ENCODE results near the gene CALCOCO1. TPM values are rescaled to one million over a fixed set of nuclear protein-coding genes. Genes with fewer than 3 reads are reported as not detected.

The CALCOCO1 gene
- total and polyA plus RNA-seq, 2 of the 8 experiments (the other 6 are each of a cell fraction or from before 2014, with no cell fraction given): 20.3 to 39.3 TPM

DNA sequence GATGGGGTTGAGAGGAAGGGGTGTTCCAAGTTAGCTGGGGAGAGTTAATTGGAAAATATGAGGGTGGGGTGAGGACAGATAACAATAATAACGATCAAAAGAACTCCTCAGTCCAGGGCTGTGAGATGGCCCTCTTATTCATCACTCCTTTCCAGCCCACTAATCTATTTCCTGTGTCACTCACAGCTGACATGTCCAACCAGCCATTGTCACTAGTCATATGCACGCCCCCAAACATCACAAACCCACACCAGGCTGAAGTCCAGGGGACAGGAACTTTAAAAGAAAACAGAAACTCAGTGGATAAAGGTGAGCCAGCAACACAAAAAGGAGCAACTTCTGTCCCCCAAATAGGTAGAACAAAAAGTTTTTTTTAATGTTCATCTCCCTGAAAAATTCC, 911 bp downstream of the CALCOCO1 start:
- no peaks in the 10 kb centered on the region for H3K79me1 ChIP-seq (ENCODE audit: low read depth, low read length)
- ChIA-PET POLR2A (ENCODE audit: partially characterized antibody) (interaction anchor here (1.5 kb wide), 1 partner anchor 29 kb away, joined by 4 read pairs; no protein-coding TSS in a partner anchor), CTCF (ENCODE audit: partially characterized antibody) (interaction anchor here (0.9 to 14.5 kb wide), 6 partner anchors 12 to 204 kb away, joined by 3 to 237 read pairs (median 6); no protein-coding TSS in a partner anchor)
- WGBS, 2 experiments (ENCODE audit: extremely low coverage in 1 of 2, insufficient coverage in 1 of 2, insufficient read length in 1 of 2, insufficient replicate concordance in 2 of 2, low coverage in 1 of 2, low lambda C conversion rate in 2 of 2, missing lambda C conversion rate in 1 of 2): 60% methylated on average over 2 of the region's 2 CpGs; no CpG with 5 or more reads in 1 of the 2 experiments
- 0 out of 7 replicates have a peak overlapping the region, but pooled peaks of 1 of the 4 experiments have one; percentile 36 for H3K9ac ChIP-seq (replicated peaks in 1 of 4; ENCODE audit: extremely low read depth in 1 of 4, low read depth in 3 of 4, low read length in 3 of 4)
- no peak overlapping the region for H3K4ac ChIP-seq (replicated peaks; ENCODE audit: insufficient read length, low read depth, low read length)
- H2BK15ac ChIP-seq (ENCODE audit: low read length): no peak overlapping the region
- H3K4me3 ChIP-seq (ENCODE audit: extremely low read depth in 1 of 4, insufficient read depth in 2 of 4, low read depth in 3 of 4, low read length in 4 of 4): peak overlapping the region; percentile 53 to 88 (median 74); a peak in 6 of 8 replicates
- H3K18ac ChIP-seq (ENCODE audit: extremely low read depth, low read length): no peak overlapping the region
- H3K79me2 ChIP-seq (ENCODE audit: control insufficient read depth in 1 of 2, insufficient read depth in 2 of 2, low read length in 2 of 2): no peaks in the 10 kb centered on the region
- H3K4me2 ChIP-seq (ENCODE audit: insufficient read depth in 1 of 2, low read depth in 2 of 2, low read length in 2 of 2): peak overlapping the region; percentile 84 to 86; a peak in 3 of 4 replicates
- H2BK5ac ChIP-seq (ENCODE audit: low read depth, low read length): no peak overlapping the region
- H4K20me1 ChIP-seq (replicated peaks in 1 of 2; ENCODE audit: control insufficient read depth in 1 of 2, insufficient read depth in 2 of 2, low read length in 2 of 2): no peaks in the 10 kb centered on the region
- H4K5ac ChIP-seq (ENCODE audit: insufficient read length, low read depth, low read length): no peak overlapping the region
- no peak overlapping the region for H3K23ac ChIP-seq (ENCODE audit: insufficient read length)
- H3K27ac ChIP-seq (ENCODE audit: low read depth, low read length): no peak overlapping the region
- H3K56ac ChIP-seq (replicated peaks; ENCODE audit: insufficient read length, low read depth, low read length): no peak overlapping the region
- no peak for TF ChIP-seq RFX5 (IDR thresholded peaks at IDR 0.05; ENCODE audit: borderline replicate concordance, low read depth, low read length)
- no peak for TF ChIP-seq SIRT6 (IDR thresholded peaks at IDR 0.05; ENCODE audit: low read length)
- TF ChIP-seq, protein P1, sequence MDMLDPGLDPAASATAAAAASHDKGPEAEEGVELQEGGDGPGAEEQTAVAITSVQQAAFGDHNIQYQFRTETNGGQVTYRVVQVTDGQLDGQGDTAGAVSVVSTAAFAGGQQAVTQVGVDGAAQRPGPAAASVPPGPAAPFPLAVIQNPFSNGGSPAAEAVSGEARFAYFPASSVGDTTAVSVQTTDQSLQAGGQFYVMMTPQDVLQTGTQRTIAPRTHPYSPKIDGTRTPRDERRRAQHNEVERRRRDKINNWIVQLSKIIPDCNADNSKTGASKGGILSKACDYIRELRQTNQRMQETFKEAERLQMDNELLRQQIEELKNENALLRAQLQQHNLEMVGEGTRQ (IDR thresholded peaks at IDR 0.05; ENCODE audit: low read length): no peak
- TF ChIP-seq ASH2L (IDR thresholded peaks at IDR 0.05; ENCODE audit: low read length): no peak
- no peak for TF ChIP-seq RAD21 (IDR thresholded peaks at IDR 0.05 in 1 of 2, conservative IDR thresholded peaks at IDR 0.05 in 1 of 2; ENCODE audit: low read depth in 2 of 2, low read length in 2 of 2)
- TF ChIP-seq KDM5A (IDR thresholded peaks at IDR 0.05; ENCODE audit: low read length): no peak
- no peak for TF ChIP-seq SP4 (IDR thresholded peaks at IDR 0.05; ENCODE audit: low read length)
- TF ChIP-seq BCL11A (IDR thresholded peaks at IDR 0.05; ENCODE audit: low read depth in 2 of 2, low read length in 2 of 2): no peak
- DNase-seq (ENCODE audit: low read depth in 1 of 2, low spot score in 2 of 2): no peak
- no peak overlapping the region for H4K91ac ChIP-seq (replicated peaks; ENCODE audit: insufficient read length, low read length)
- no peak overlapping the region for H2AK5ac ChIP-seq (ENCODE audit: low read depth, low read length)
- peaks cover 3% of the 10 kb centered on the region; the same call in 1 of the 2 replicates for H3K23me2 ChIP-seq (ENCODE audit: low read depth, low read length)
- H3K14ac ChIP-seq (ENCODE audit: insufficient read length): no peak overlapping the region
- H4K8ac ChIP-seq (ENCODE audit: extremely low read depth, insufficient read depth, low read length): no peak overlapping the region
- no peak overlapping the region for H2BK120ac ChIP-seq (replicated peaks; ENCODE audit: low read depth, low read length)
- FAIRE-seq: no peak
- no peaks in the 10 kb centered on the region for H3K36me3 ChIP-seq (ENCODE audit: control insufficient read depth in 2 of 4, insufficient read depth in 4 of 4, low read length in 3 of 4)
- H2BK12ac ChIP-seq (ENCODE audit: low read depth, low read length): no peak overlapping the region
- peaks cover 0 to 11% (median 1%) of the 10 kb centered on the region in 4 experiments; a peak in 5 of 7 replicates for H3K4me1 ChIP-seq (replicated peaks in 1 of 4; ENCODE audit: control insufficient read depth in 3 of 4, insufficient read depth in 4 of 4, low read length in 3 of 4)
- H3K9me3 ChIP-seq (ENCODE audit: insufficient read depth in 2 of 2, low read depth in 1 of 2, low read length in 1 of 2): no peaks in the 10 kb centered on the region
- no peak overlapping the region for H2AFZ ChIP-seq (ENCODE audit: low read length)
- H2BK20ac ChIP-seq (ENCODE audit: low read length): no peak overlapping the region
- peaks cover 0 to 3% (median 0%) of the 10 kb centered on the region in 4 experiments; a peak in 1 of 7 replicates for H3K27me3 ChIP-seq (replicated peaks in 1 of 4; ENCODE audit: control insufficient read depth in 3 of 4, extremely low read depth in 1 of 4, insufficient read depth in 3 of 4, low read length in 3 of 4)
